Duodenal mucosa (tissue), 2 donors: ENCODE data around the gene NMRK2.
"Not testable (repeated sequence)": the region's sequence is repeated elsewhere in the genome, so short reads cannot be mapped to it uniquely, and the experiment has no call there.

ENCODE experiments used
- H3K27ac ChIP-seq: one replicate; pipeline ENCODE4 v1.7.0; 2013; ENCODE audit warnings: low read depth, low read length
- H3K27me3 ChIP-seq, 2 donors: one replicate each; pipeline ENCODE4 v1.7.0; 2013; ENCODE audit warnings: low read length in 2 of 2, control low read depth in 1 of 2; ENCODE audit not compliant: insufficient read depth in 2 of 2, control insufficient read depth in 1 of 2
- H3K36me3 ChIP-seq, 2 donors: one replicate each; pipeline ENCODE4 v1.7.0; 2013; ENCODE audit warnings: low read length in 2 of 2, control low read depth in 1 of 2; ENCODE audit not compliant: insufficient read depth in 2 of 2, control insufficient read depth in 1 of 2
- H3K4me1 ChIP-seq, 2 donors: one replicate each; pipeline ENCODE4 v1.7.0; 2013; ENCODE audit warnings: low read length in 2 of 2, control low read depth in 1 of 2; ENCODE audit not compliant: insufficient read depth in 2 of 2, control insufficient read depth in 1 of 2
- H3K4me3 ChIP-seq, 2 donors: one replicate each; pipeline ENCODE4 v1.7.0; 2013; ENCODE audit warnings: low read length in 2 of 2, low read depth in 1 of 2
- H3K9ac ChIP-seq, 2 donors: one replicate each; pipeline ENCODE4 v1.7.0; 2013; ENCODE audit warnings: low read length in 2 of 2, low read depth in 1 of 2
- H3K9me3 ChIP-seq, 2 donors: one replicate each; pipeline ENCODE4 v1.7.0; 2013; ENCODE audit warnings: low read length in 2 of 2, control low read depth in 1 of 2; ENCODE audit not compliant: control insufficient read depth in 1 of 2

Gene NMRK2

DNA sequence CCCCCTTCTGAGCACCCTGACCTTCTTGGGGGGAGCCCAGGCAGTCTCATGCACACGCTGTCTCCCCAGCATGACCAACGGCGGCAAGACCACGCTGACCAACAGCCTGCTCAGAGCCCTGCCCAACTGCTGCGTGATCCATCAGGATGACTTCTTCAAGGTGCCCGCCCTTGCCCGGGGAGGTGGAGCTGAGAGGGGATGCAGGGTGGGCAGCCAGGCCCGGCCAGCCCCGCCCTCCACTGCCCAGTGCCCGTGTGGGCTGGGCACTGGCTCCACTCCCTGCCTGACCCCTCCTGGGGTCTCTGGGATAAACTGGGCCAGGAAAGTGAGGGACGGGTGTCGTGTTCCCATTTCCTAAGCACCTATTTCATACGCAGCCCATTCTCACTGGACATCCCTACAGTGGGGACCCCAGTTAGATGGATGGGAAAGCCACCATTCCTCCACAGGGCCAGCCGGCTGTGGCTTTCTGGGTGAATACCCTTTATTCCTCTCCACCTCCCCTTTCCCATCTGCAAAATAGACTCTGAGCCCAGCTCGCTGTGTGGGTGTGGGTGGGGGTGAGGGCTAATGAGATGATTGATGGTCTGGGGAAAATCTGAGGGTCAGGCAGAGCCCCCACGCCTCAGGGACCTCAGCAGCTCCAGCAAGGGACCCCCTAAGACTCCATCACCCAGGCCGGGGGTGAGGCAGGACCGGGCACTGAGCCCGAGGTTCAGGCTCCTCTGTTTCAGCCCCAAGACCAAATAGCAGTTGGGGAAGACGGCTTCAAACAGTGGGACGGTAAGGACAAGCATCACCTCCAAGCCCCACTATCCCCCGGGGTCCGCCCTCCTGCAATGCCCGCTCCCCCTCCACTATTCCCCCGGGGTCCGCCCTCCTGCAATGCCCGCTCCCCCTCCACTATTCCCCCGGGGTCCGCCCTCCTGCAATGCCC lies 3.9 kb downstream of the NMRK2 start:
- no peak overlapping the region for H3K4me3 ChIP-seq
- no peaks in the 10 kb centered on the region for H3K36me3 ChIP-seq
- H3K4me1 ChIP-seq, result no peaks in the 10 kb centered on the region
- no peak overlapping the region for H3K27ac ChIP-seq
- H3K9ac ChIP-seq, result no peak overlapping the region
- H3K27me3 ChIP-seq, result peaks cover 0 to 9% of the 10 kb centered on the region in 2 donors
- H3K9me3 ChIP-seq, result no peaks in the 10 kb centered on the region

DNA sequence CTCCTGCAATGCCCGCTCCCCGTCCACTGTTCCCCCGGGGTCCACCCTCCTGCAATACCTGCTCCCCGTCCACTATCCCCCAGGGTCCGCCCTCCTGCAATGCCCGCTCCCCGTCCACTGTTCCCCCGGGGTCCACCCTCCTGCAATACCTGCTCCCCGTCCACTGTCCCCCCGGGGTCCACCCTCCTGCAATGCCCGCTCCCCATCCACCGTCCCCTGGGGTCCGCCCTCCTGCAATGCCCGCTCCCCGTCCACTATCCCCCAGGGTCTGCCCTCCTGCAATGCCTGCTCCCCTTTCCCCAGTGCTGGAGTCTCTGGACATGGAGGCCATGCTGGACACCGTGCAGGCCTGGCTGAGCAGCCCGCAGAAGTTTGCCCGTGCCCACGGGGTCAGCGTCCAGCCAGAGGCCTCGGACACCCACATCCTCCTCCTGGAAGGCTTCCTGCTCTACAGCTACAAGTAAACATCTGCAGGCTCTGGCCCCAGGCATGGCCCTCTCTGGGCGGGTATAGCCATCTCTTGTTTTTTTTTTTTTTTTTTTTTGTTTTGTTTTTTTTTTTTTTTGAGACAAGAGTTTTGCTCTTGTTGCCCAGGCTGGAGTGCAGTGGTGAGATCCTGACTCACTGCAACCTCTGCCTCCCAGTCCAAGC lies 5.6 kb downstream of the NMRK2 start:
- H3K4me3 ChIP-seq, H3K27me3 ChIP-seq, H3K36me3 ChIP-seq, H3K4me1 ChIP-seq, H3K27ac ChIP-seq, H3K9me3 ChIP-seq, H3K9ac ChIP-seq: not testable (repeated sequence)

DNA sequence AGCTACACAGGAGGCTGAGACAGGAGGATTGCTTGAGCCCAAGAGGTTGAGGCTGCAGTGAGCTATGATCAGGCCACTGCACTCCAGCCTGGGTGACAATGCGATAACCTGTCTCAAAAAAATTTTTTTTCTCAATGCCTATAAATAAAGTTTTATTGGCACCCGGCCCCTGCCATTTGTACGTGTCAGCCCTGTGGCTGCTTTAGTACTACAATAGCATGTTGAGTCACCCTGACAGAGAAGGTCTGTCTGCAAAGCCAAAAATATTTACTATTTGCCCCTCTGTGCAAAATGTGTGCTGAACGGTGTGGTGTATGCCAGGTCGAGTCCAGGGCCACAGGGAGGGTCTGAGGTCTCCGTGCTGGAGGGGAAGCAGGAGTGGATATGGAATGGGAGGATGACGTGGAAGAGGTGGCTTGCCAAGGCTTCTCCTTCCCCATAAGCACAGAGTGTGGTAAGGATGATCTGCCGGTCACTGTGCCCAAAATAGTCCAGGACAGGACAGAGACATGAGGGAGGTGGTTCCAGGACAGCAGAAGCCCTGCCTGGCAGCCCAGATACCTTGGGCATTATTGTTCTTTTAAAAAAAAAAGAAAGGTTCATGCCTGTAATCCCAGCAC lies 10.0 kb downstream of the NMRK2 start:
- H3K27ac ChIP-seq, result no peak overlapping the region
- no peak overlapping the region for H3K4me3 ChIP-seq
- H3K27me3 ChIP-seq, result no peaks in the 10 kb centered on the region
- H3K9me3 ChIP-seq, result no peaks in the 10 kb centered on the region
- no peaks in the 10 kb centered on the region for H3K4me1 ChIP-seq
- no peak overlapping the region for H3K9ac ChIP-seq
- no peaks in the 10 kb centered on the region for H3K36me3 ChIP-seq

DNA sequence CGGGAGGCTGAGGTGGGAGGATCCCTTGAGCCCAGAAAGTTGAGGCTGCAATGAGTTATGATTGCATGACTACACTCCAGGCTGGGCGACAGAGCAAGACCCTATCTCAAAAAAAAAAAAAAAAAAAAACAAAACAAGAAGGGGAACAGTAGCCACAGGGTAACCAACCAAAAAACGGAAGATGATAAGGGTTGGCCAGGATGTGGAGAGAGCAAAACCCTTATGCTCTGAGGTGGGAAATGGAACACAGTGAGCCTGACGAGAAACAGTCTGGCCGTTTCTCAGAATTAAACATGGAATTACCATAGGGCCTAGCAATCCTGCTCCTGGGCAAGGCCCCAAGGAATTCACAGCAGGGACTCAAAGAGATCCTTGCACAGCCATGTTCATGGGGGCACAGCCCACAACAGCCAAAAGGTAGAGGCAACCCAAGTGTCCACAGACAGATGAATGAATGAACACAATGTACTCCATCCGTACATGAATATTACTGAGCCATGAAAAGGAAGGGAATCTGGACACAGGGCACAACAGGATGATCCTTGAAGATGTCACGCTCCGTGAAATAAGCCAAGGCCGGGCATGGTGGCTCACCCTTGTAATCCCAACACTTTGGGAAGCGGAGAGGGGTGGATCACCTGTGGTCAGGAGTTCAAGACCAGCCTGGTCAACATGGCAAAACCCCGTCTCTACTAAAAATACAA lies 11.3 kb downstream of the NMRK2 start:
- Histone ChIP-seq H3K27ac (no peak overlapping the region), H3K36me3 (no peaks in the 10 kb centered on the region), H3K4me1 (no peaks in the 10 kb centered on the region), H3K4me3 (no peak overlapping the region), H3K9me3 (no peaks in the 10 kb centered on the region), H3K27me3 (no peaks in the 10 kb centered on the region), H3K9ac (no peak overlapping the region)

DNA sequence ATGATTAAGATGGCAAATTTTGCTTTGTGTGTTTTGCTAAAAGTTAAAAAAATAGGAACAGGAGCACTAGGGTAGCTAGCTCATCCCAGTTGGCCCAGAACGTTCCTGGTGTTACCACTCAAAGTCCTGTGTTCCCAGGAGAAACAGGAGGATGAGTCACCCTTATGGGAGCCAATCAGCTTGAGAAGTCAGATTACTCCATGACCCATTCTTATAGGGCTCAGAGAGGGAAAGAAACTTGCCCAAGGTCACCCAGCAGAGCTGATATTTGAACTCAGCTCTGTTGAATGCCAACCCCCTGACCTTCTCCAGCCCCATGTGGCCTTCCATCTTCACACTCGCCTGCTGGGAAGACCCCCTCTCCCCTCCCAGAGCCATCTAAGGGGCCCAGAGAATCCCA lies 13.0 kb downstream of the NMRK2 start:
- H3K9me3 ChIP-seq, result no peaks in the 10 kb centered on the region
- no peaks in the 10 kb centered on the region for H3K36me3 ChIP-seq
- H3K4me3 ChIP-seq, result no peak overlapping the region
- no peak overlapping the region for H3K27ac ChIP-seq
- no peaks in the 10 kb centered on the region for H3K27me3 ChIP-seq
- H3K4me1 ChIP-seq, result no peaks in the 10 kb centered on the region
- no peak overlapping the region for H3K9ac ChIP-seq

DNA sequence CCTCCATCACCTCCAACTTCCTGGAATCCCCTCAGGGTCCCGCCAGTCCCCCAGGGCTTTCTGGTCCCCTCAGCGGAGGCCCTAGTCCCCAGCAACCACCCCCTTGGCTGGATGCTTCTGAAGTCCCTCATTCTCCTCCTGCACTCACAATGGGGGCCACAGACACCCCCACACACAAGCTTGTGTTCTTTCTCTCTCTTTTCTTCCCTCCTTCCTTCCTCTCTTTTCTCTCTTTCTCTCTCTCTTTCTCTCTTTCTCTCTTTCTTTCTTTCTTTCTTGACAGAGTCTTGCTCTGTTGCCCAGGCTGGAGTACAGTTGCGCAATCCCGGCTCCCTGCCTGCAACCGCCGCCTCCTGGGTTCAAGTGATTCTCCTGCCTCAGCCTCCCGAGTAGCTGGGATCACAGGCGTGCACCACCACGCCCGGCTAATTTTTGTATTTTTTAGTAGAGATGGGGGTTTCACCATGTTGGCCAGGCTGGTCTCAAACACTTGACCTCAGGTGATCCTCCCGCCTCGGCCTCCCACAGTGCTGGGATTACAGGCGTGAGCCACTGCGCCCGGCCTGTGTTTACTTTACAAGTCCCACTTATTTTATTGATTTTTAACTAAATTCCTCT lies 14.6 kb downstream of the NMRK2 start:
- H3K36me3 ChIP-seq, H3K4me3 ChIP-seq, H3K4me1 ChIP-seq, H3K9me3 ChIP-seq, H3K27me3 ChIP-seq, H3K27ac ChIP-seq, H3K9ac ChIP-seq: not testable (repeated sequence)

DNA sequence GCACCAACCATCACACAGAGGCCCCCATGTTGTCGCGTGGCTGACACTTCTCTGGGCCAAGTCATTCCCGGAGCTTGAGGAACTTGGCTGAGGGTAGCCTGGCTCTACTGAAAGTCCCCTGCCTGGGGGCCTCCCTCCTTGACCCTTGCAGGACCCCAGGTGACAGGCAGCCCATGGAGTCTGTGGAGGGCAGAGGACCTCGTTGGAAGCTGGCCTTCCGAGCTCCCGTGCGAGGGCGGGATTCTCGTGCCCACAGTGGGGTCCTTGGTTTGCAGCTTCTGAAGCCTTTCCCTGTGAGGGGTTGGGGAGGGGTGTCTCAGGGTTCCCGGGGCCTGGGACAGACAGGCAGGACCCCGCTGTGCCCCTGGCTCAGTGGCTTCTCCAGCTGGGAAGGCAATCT lies 16.4 kb downstream of the NMRK2 start:
- no peaks in the 10 kb centered on the region for H3K27me3 ChIP-seq
- H3K4me3 ChIP-seq, result no peak overlapping the region
- H3K36me3 ChIP-seq, result no peaks in the 10 kb centered on the region
- no peaks in the 10 kb centered on the region for H3K4me1 ChIP-seq
- H3K9ac ChIP-seq, result no peak overlapping the region
- no peaks in the 10 kb centered on the region for H3K9me3 ChIP-seq
- no peak overlapping the region for H3K27ac ChIP-seq

DNA sequence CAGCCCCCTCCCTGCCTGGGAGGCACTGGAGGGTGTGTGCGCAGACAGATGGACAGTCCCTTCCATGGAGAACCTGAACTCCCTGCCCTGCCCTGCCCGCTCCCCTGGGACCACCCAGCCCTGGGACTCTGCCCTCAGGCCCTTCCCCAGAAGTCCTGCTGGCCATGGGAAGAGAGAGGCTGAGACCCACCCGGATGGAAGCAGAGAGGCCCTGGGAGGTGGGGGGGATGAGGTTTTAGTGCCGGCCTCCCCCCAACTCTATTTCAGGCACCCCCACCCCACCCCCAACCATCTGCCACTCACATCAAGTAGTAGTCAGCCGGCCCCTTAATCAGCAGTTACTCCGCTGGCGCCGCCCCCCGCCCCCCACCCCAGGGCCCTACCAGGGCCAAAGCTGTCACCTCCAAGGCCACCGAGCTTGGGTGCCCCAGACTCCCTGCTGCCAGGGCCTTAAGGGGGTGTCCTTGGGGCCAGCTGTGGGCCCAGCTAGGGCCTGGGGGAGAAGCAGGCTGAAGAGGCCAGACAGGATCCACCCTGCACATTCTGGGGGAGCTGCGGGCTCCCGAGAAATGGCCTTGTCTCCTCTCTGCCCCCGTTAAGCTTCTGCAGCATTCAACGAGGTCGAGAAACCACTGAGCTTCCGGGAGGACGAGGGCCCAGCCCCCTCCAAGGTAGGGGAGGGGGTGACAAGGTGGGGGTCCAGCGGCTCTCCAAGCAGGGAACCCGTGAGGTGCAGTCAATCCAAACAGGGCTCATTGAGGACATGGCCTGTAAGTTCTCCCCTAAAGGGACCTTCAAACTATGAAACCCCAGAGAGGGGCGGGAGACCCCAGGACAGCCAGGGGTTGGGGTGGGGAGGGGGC lies 17.4 kb downstream of the NMRK2 start:
- Histone ChIP-seq H3K9ac (no peak overlapping the region), H3K27ac (no peak overlapping the region), H3K4me3 (no peak overlapping the region), H3K36me3 (no peaks in the 10 kb centered on the region), H3K9me3 (no peaks in the 10 kb centered on the region), H3K27me3 (no peaks in the 10 kb centered on the region), H3K4me1 (no peaks in the 10 kb centered on the region)
